K562 (cell line): ENCODE measurements around the gene STIL. TPM values are rescaled to one million over a fixed set of nuclear protein-coding genes. Genes with fewer than 3 reads are reported as not detected.

Source experiments
- ARID1B ChIP-seq: fragments of 450-650 bp; IDR thresholded peaks from 2 replicates; pipeline ENCODE4 v1.6.1; 2016; ENCODE audit warnings: antibody characterized with exemption, mild to moderate bottlenecking, inconsistent platforms
- DACH1 ChIP-seq: fragments of 450-650 bp; IDR thresholded peaks from 2 replicates; pipeline ENCODE4 v1.6.1; 2018; ENCODE audit not compliant: partially characterized antibody
- DMBX1 ChIP-seq: fragments of 250-450 bp; sonication (Bioruptor Pico); IDR thresholded peaks from 2 replicates; pipeline ENCODE4 v1.8.0; 2022; ENCODE audit warnings: inconsistent platforms, mild to moderate bottlenecking, moderate library complexity, borderline replicate concordance
- EHMT2 ChIP-seq: fragments of 450-650 bp; IDR thresholded peaks from 2 replicates; pipeline ENCODE4 v1.6.1; 2018; ENCODE audit warnings: antibody characterized with exemption
- ETS2 ChIP-seq: IDR thresholded peaks from 2 replicates; pipeline ENCODE4 v1.6.1; 2016; ENCODE audit warnings: borderline replicate concordance, missing genetic modification characterization, mild to moderate bottlenecking, moderate library complexity, missing compliant biosample characterization; ENCODE audit not compliant: poor library complexity, severe bottlenecking
- EZH2 ChIP-seq: IDR thresholded peaks from 2 replicates; pipeline ENCODE4 v1.6.1; 2012; ENCODE audit warnings: low read depth, mild to moderate bottlenecking, inconsistent platforms, low read length, borderline replicate concordance
- HNRNPH1 ChIP-seq: fragments of 200-400 bp; formaldehyde crosslinking; optimal IDR thresholded peaks from 2 replicates; pipeline ENCODE3; 2017; ENCODE audit warnings: low read depth, mild to moderate bottlenecking, low read length, moderate library complexity
- HOMEZ ChIP-seq: fragments of 250-450 bp; sonication (Bioruptor Pico); IDR thresholded peaks from 2 replicates; pipeline ENCODE4 v1.4.0; 2020; ENCODE audit warnings: mild to moderate bottlenecking, moderate library complexity
- KHSRP ChIP-seq: fragments of 450-650 bp; IDR thresholded peaks from 2 replicates; pipeline ENCODE4 v1.6.1; 2017
- MEF2D ChIP-seq: conservative IDR thresholded peaks from 2 replicates; pipeline ENCODE4 v1.6.1; 2016; ENCODE audit warnings: low read depth, missing genetic modification characterization, missing compliant biosample characterization
- NFYB ChIP-seq: IDR thresholded peaks from 2 replicates; pipeline ENCODE4 v1.6.1; 2011; ENCODE audit warnings: mild to moderate bottlenecking, moderate library complexity; ENCODE audit not compliant: insufficient read length; ENCODE audit errors: extremely low read depth
- PHF8 ChIP-seq: fragments of 200-600 bp; sonication (generic); IDR thresholded peaks from 2 replicates; pipeline ENCODE4 v1.6.1; 2012; ENCODE audit warnings: mixed run types, mild to moderate bottlenecking, inconsistent platforms, low read length, moderate library complexity, borderline replicate concordance
- PHTF2 ChIP-seq: fragments of 250-450 bp; sonication (Bioruptor Pico); IDR thresholded peaks from 2 replicates; pipeline ENCODE4 v1.5.0; 2021; ENCODE audit warnings: mild to moderate bottlenecking
- POLR2A ChIP-seq: fragments of 450-650 bp; conservative IDR thresholded peaks from 2 replicates; pipeline ENCODE4 v1.6.1; 2016
- PYGO2 ChIP-seq: fragments of 450-650 bp; IDR thresholded peaks from 2 replicates; pipeline ENCODE4 v1.6.1; 2016; ENCODE audit warnings: mild to moderate bottlenecking, missing genetic modification characterization, moderate library complexity, missing compliant biosample characterization
- RAD21 ChIP-seq, 2 experiments: fragments of 250-450 bp in 1 of 2; fragments of 450-650 bp in 1 of 2; sonication (Bioruptor Pico) in 1 of 2; formaldehyde crosslinking in 1 of 2; IDR thresholded peaks in 1 of 2; conservative IDR thresholded peaks in 1 of 2; 2 replicates each; pipeline versions ENCODE4 v1.4.0 to v1.8.0; 2020 to 2022; ENCODE audit warnings: mild to moderate bottlenecking in 2 of 2, moderate library complexity in 1 of 2
- SIN3B ChIP-seq: fragments of 450-650 bp; IDR thresholded peaks from 2 replicates; pipeline ENCODE4 v1.6.1; 2017; ENCODE audit warnings: low read depth, mild to moderate bottlenecking, moderate library complexity
- SMARCE1 ChIP-seq: fragments of 450-650 bp; IDR thresholded peaks from 2 replicates; pipeline ENCODE4 v1.7.1; 2016; ENCODE audit warnings: mild to moderate bottlenecking
- TRIM24 ChIP-seq, 2 experiments: fragments of 450-650 bp; IDR thresholded peaks; 2 replicates each; pipeline ENCODE4 v1.6.1; 2016
- ZBTB12 ChIP-seq: fragments of 250-450 bp; sonication (Bioruptor Pico); IDR thresholded peaks from 2 replicates; pipeline ENCODE4 v1.4.0; 2020
- ZFPM2 ChIP-seq: fragments of 250-450 bp; sonication (Bioruptor Pico); IDR thresholded peaks from 2 replicates; pipeline ENCODE4 v1.5.1; 2022; ENCODE audit warnings: mild to moderate bottlenecking
- ZKSCAN1 ChIP-seq: fragments of 150-350 bp; IDR thresholded peaks from 2 replicates; pipeline ENCODE4 v1.6.1; 2016; ENCODE audit warnings: low read depth, low read length
- ZNF133 ChIP-seq: fragments of 250-450 bp; sonication (Bioruptor Pico); IDR thresholded peaks from 2 replicates; pipeline ENCODE4 v1.4.0; 2020; ENCODE audit warnings: mild to moderate bottlenecking
- ZNF165 ChIP-seq: fragments of 250-450 bp; sonication (Bioruptor Pico); IDR thresholded peaks from 2 replicates; pipeline ENCODE4 v1.4.0; 2020; ENCODE audit warnings: borderline replicate concordance
- ZNF395 ChIP-seq: fragments of 200-800 bp; sonication (Bioruptor generic); IDR thresholded peaks from 2 replicates; pipeline ENCODE4 v1.6.1; 2017; ENCODE audit warnings: missing genetic modification characterization, missing compliant biosample characterization
- ZNF507 ChIP-seq: conservative IDR thresholded peaks from 2 replicates; pipeline ENCODE4 v1.6.1; 2017; ENCODE audit warnings: missing genetic modification characterization, missing compliant biosample characterization
- ZNF644 ChIP-seq: fragments of 200-800 bp; sonication (Bioruptor generic); IDR thresholded peaks from 2 replicates; pipeline ENCODE4 v1.6.1; 2016; ENCODE audit warnings: low read depth, missing genetic modification characterization, missing compliant biosample characterization
- ZNF696 ChIP-seq: fragments of 250-450 bp; sonication (Bioruptor Pico); conservative IDR thresholded peaks from 2 replicates; pipeline ENCODE4 v1.4.0; 2020; ENCODE audit warnings: mild to moderate bottlenecking, moderate library complexity
- polyA plus RNA-seq, 8 experiments: library from polyadenylated mRNA; depleted of rRNA in 4 of 8; stranded (reverse) in 5 of 8; unstranded in 3 of 8; fragments of >200 nt; fragmentation: Nextera tagmentation in 2 of 8; fragmentation: Illumina TruSeq in 1 of 8; extraction: Ambion mirVana in 2 of 8; extraction: Trizol in 1 of 8; gene quantifications; 2 replicates each; pipeline versions ENCODE4 v1.2.1 to v1.2.3, GENCODE V29; 2011 to 2014; ENCODE audit warnings: inconsistent platforms in 1 of 8, missing spikeins in 1 of 8
- total RNA-seq, 7 experiments: library from RNA; depleted of rRNA in 6 of 7; stranded (reverse); fragments of >200 nt in 6 of 7; fragmentation: Illumina TruSeq in 2 of 7; extraction: Trizol in 2 of 7; gene quantifications; 2 replicates each; pipeline versions ENCODE4 v1.2.1 to v1.2.3, GENCODE V29; 2011 to 2021; ENCODE audit warnings: low replicate concordance in 1 of 7

STIL gene
- total and polyA plus RNA-seq, 9 of the 15 experiments (the other 6 are each of a cell fraction or from before 2014, with no cell fraction given) = 10.5 to 77.4 (median 39.6) TPM

- TF ChIP-seq SIN3B (peak; percentile 89), ZNF696 (CRISPR knock-in tag) (no peak), KHSRP (no peak), TRIM24 (IDR thresholded peaks at IDR 0.05) (no peak; a peak in 1 of 4 replicates), ETS2 (tag) (no peak), ZNF133 (no peak), SMARCE1 (no peak), ZKSCAN1 (no peak; the same call in 1 of the 2 replicates), RAD21 (CRISPR knock-in tag; conservative IDR thresholded peaks at IDR 0.05 in 1 of 2, IDR thresholded peaks at IDR 0.05 in 1 of 2) (no peak), EHMT2 (no peak), PHTF2 (CRISPR knock-in tag) (0 out of 2 replicates have a peak, but pooled peaks have one; percentile 6), HNRNPH1 (no peak), HOMEZ (CRISPR knock-in tag) (no peak), MEF2D (no peak), ZNF395 (CRISPR knock-in tag) (no peak), ZNF644 (tag) (no peak), ZFPM2 (CRISPR knock-in tag) (no peak), ZNF507 (tag) (no peak), ZBTB12 (CRISPR knock-in tag) (peak; percentile 82), PHF8 (peak; percentile 94; the same call in 1 of the 2 replicates), NFYB (peak; percentile 94), POLR2A (peak; percentile 97), DACH1 (no peak), DMBX1 (CRISPR knock-in tag) (no peak), ARID1B (no peak), ZNF165 (CRISPR knock-in tag) (no peak), EZH2 (no peak), PYGO2 (tag) (no peak)
Measured at GRCh38 chr1:47313915-47314664, at the start of gene STIL (continued).
